Measurements from ENCODE around the gene SLC35E2B.

Gene SLC35E2B

GRCh38 chr1:1626207-1627141 lies 66.1 kb downstream of the SLC35E2B start:
- in situ Hi-C loops (cut with HindIII; ENCODE audit: low sequenced_read_pairs): no loop called here

GRCh38 chr1:1625824-1626206 lies 66.8 kb downstream of the SLC35E2B start:
- in situ Hi-C loops (cut with HindIII; ENCODE audit: low sequenced_read_pairs): no loop called here

- in situ Hi-C loops (cut with HindIII; ENCODE audit: low sequenced_read_pairs): no loop called here
These were observed 67.2 kb downstream of the SLC35E2B start for GRCh38 chr1:1625404-1625775.

- in situ Hi-C loops (cut with HindIII; ENCODE audit: low sequenced_read_pairs): no loop called here
These were observed 67.9 kb downstream of the SLC35E2B start for GRCh38 chr1:1624443-1625403.

- in situ Hi-C loops (cut with HindIII; ENCODE audit: low sequenced_read_pairs): no loop called here
These were observed 68.8 kb downstream of the SLC35E2B start for GRCh38 chr1:1623631-1624442.

- in situ Hi-C loops (cut with HindIII; ENCODE audit: low sequenced_read_pairs): no loop called here
These were observed 69.4 kb downstream of the SLC35E2B start for GRCh38 chr1:1623181-1623630.

GRCh38 chr1:1622788-1623094 lies 69.9 kb downstream of the SLC35E2B start:
- in situ Hi-C loops (cut with HindIII; ENCODE audit: low sequenced_read_pairs): no loop called here

GRCh38 chr1:1622010-1622787 lies 70.4 kb downstream of the SLC35E2B start:
- in situ Hi-C loops (cut with HindIII; ENCODE audit: low sequenced_read_pairs): no loop called here

- in situ Hi-C loops (cut with HindIII; ENCODE audit: low sequenced_read_pairs): no loop called here
These were observed 71.2 kb downstream of the SLC35E2B start for GRCh38 chr1:1621173-1622009.

GRCh38 chr1:1620433-1621139 lies 72.0 kb downstream of the SLC35E2B start:
- in situ Hi-C loops (cut with HindIII; ENCODE audit: low sequenced_read_pairs): no loop called here

GRCh38 chr1:1619917-1620361 lies 72.7 kb downstream of the SLC35E2B start:
- in situ Hi-C loops (cut with HindIII; ENCODE audit: low sequenced_read_pairs): loop anchor here (5.0 kb wide), 1 partner anchor 58 kb away; no protein-coding TSS in a partner anchor

- in situ Hi-C loops (cut with HindIII; ENCODE audit: low sequenced_read_pairs): loop anchor here (5.0 kb wide), 1 partner anchor 56 kb away; no protein-coding TSS in a partner anchor
These were observed 74.1 kb downstream of the SLC35E2B start for GRCh38 chr1:1618396-1619068.

- in situ Hi-C loops (cut with HindIII; ENCODE audit: low sequenced_read_pairs): loop anchor here (5.0 kb wide), 1 partner anchor 56 kb away; no protein-coding TSS in a partner anchor
These were observed 74.7 kb downstream of the SLC35E2B start for GRCh38 chr1:1617925-1618324.

- in situ Hi-C loops (cut with HindIII; ENCODE audit: low sequenced_read_pairs): loop anchor here (5.0 kb wide), 1 partner anchor 55 kb away; no protein-coding TSS in a partner anchor
These were observed 75.1 kb downstream of the SLC35E2B start for GRCh38 chr1:1617516-1617915.

- in situ Hi-C loops (cut with HindIII; ENCODE audit: low sequenced_read_pairs): loop anchor here (5.0 kb wide), 1 partner anchor 55 kb away; no protein-coding TSS in a partner anchor
These were observed 75.8 kb downstream of the SLC35E2B start for GRCh38 chr1:1616838-1617237.

- in situ Hi-C loops (cut with HindIII; ENCODE audit: low sequenced_read_pairs): loop anchor here (5.0 kb wide), 1 partner anchor 54 kb away; no protein-coding TSS in a partner anchor
These were observed 76.4 kb downstream of the SLC35E2B start for GRCh38 chr1:1616045-1616790.
